GM12878 (cell line): ENCODE measurements around the gene GAS6. TPM values are rescaled to one million over a fixed set of nuclear protein-coding genes. Genes with fewer than 3 reads are reported as not detected.

Source experiments
- ATAC-seq: fragments of 200-7000 bp; cut with Tn5 transposase; 3 replicates; pipeline ENCODE4 v1.9.1; 2020; ENCODE audit warnings: mild to moderate bottlenecking, moderate library complexity
- BruUV-seq: library from RNA; stranded (reverse); fragments of 400-500 nt; replicated peaks from 2 replicates; lab custom pipeline; 2021; lab: Mats Ljungman, UMichigan
- CTCF ChIA-PET: fragments of 300-600 bp; sonication (Branson Sonifier 250); formaldehyde crosslinking; extraction: SDS; loops from one replicate; lab custom pipeline; 2021; ENCODE audit warnings: inconsistent platforms; lab: Yijun Ruan, JAX
- POLR2A ChIA-PET: fragments of 350-600 bp; formaldehyde crosslinking; extraction: SDS; loops from one replicate; lab custom pipeline; 2021; ENCODE audit warnings: inconsistent platforms; lab: Charles Lee
- RAD21 ChIA-PET: fragments of 300-600 bp; sonication (Branson Sonifier 250); formaldehyde crosslinking; loops from one replicate; lab custom pipeline; 2023; ENCODE audit warnings: antibody characterized with exemption; ENCODE audit not compliant: unreplicated experiment; lab: Charles Lee
- SMC1A ChIA-PET: fragments of 300-600 bp; sonication (Branson Sonifier 250); formaldehyde crosslinking; loops from one replicate; lab custom pipeline; 2023; ENCODE audit not compliant: unreplicated experiment, uncharacterized antibody; lab: Charles Lee
- DNase-seq: peaks from one replicate; pipeline ENCODE4 v3.0.0-alpha.2; 2011; ENCODE audit warnings: low read depth, low spot score
- FAIRE-seq: peaks from 3 replicates; lab custom pipeline; 2011; peaks lifted over from hg19 to GRCh38; lab: Jason Lieb, UNC
- H2AFZ ChIP-seq: 2 replicates; pipeline ENCODE4 v1.6.0; 2011; ENCODE audit warnings: low read depth, low read length, control low read depth; ENCODE audit not compliant: control insufficient read depth
- H3K27ac ChIP-seq: 2 replicates; pipeline ENCODE4 v1.5.1; 2011; ENCODE audit warnings: control low read depth; ENCODE audit not compliant: control insufficient read depth, insufficient read depth
- H3K27me3 ChIP-seq, 2 experiments: replicated peaks in 1 of 2; 2 replicates each; pipeline versions ENCODE4 v1.6.0 to v1.6.1; 2011; ENCODE audit warnings: low read length in 1 of 2; ENCODE audit not compliant: control insufficient read depth in 2 of 2, insufficient read depth in 2 of 2
- H3K36me3 ChIP-seq, 2 experiments: 2 replicates each; pipeline ENCODE4 v1.5.1; 2011; ENCODE audit warnings: low read length in 1 of 2; ENCODE audit not compliant: control insufficient read depth in 2 of 2, insufficient read depth in 2 of 2
- H3K4me1 ChIP-seq: 2 replicates; pipeline ENCODE4 v1.6.1; 2011; ENCODE audit warnings: mild to moderate bottlenecking, low read length, moderate library complexity, mixed read lengths; ENCODE audit not compliant: control insufficient read depth, insufficient read depth
- H3K4me2 ChIP-seq: 2 replicates; pipeline ENCODE4 v1.6.0; 2011; ENCODE audit warnings: control low read depth; ENCODE audit not compliant: control insufficient read depth, insufficient read depth
- H3K4me3 ChIP-seq: fragments of 200-600 bp; sonication (generic); 2 replicates; pipeline ENCODE4 v1.5.1; 2016
- H3K79me2 ChIP-seq: 2 replicates; pipeline ENCODE4 v1.6.0; 2011; ENCODE audit warnings: low read length; ENCODE audit not compliant: control insufficient read depth, insufficient read depth
- H3K9ac ChIP-seq: 2 replicates; pipeline ENCODE4 v1.8.0; 2011; ENCODE audit warnings: low read length, control low read depth, mixed read lengths; ENCODE audit not compliant: control insufficient read depth, insufficient read depth
- H3K9me3 ChIP-seq: replicated peaks from 3 replicates; pipeline ENCODE4 v1.5.1; 2011; ENCODE audit warnings: mild to moderate bottlenecking, low read length; ENCODE audit not compliant: control insufficient read depth, insufficient read depth
- H4K20me1 ChIP-seq: 2 replicates; pipeline ENCODE4 v1.6.0; 2011; ENCODE audit not compliant: control insufficient read depth, insufficient read depth
- GABPA ChIP-seq: IDR thresholded peaks from 2 replicates; pipeline ENCODE4 v1.6.1; 2014; ENCODE audit warnings: antibody characterized with exemption, low read depth, mild to moderate bottlenecking, inconsistent platforms
- HDAC6 ChIP-seq: fragments of 200-600 bp; sonication (generic); IDR thresholded peaks from one replicate; pipeline ENCODE4 v1.8.0; 2017; ENCODE audit warnings: antibody characterized with exemption; ENCODE audit not compliant: unreplicated experiment
- LARP7 ChIP-seq: fragments of 450-650 bp; IDR thresholded peaks from 2 replicates; pipeline ENCODE4 v1.6.1; 2017; ENCODE audit warnings: mild to moderate bottlenecking
- PAX5 ChIP-seq: IDR thresholded peaks from 2 replicates; pipeline ENCODE4 v1.6.1; 2011; ENCODE audit warnings: low read depth, low read length, borderline replicate concordance
- WGBS: methylation state at CpG from one replicate; pipeline ENCODE4 v1.1.6; 2016; ENCODE audit warnings: low lambda C conversion rate; ENCODE audit not compliant: insufficient replicate concordance, insufficient coverage; ENCODE audit errors: missing lambda C conversion rate; 5-methylcytosine and 5-hydroxymethylcytosine counted together
- in situ Hi-C: fragments of 300-500 bp; cut with MboI; formaldehyde crosslinking; loops from 9 replicates; pipeline ENCODE4 v1.14.3; 2018; ENCODE audit warnings: mixed read lengths
- intact Hi-C: fragments of 100-400 bp; cut with micrococcal nuclease; formaldehyde crosslinking; loops from one replicate; pipeline ENCODE4 v1.14.2; 2022; ENCODE audit not compliant: unreplicated experiment
- polyA plus RNA-seq, 11 experiments: library from polyadenylated mRNA; depleted of rRNA in 4 of 11; unstranded in 6 of 11; stranded (reverse) in 5 of 11; fragments of >200 nt; fragmentation: Nextera tagmentation in 4 of 11; fragmentation: Illumina TruSeq in 1 of 11; extraction: Ambion mirVana in 4 of 11; extraction: Trizol in 1 of 11; gene quantifications; 1 replicate in 1 of 11; 2 replicates in 10 of 11; pipeline versions ENCODE4 v1.2.1 to v1.2.3, GENCODE V29; 2011 to 2016; ENCODE audit warnings: inconsistent platforms in 2 of 11, missing spikeins in 2 of 11, low read depth in 1 of 11
- total RNA-seq, 4 experiments: library from RNA; depleted of rRNA in 3 of 4; stranded (reverse); fragments of >200 nt in 3 of 4; fragmentation: Illumina TruSeq in 1 of 4; extraction: Trizol in 1 of 4; gene quantifications; 2 replicates each; pipeline versions ENCODE4 v1.2.1 to v1.2.3, GENCODE V29; 2013 to 2021
- TF ChIP-seq, protein P1 (sequence below): IDR thresholded peaks from 2 replicates; pipeline ENCODE4 v1.6.1; 2012; ENCODE audit warnings: low read depth, low read length, improper control_type of control experiment
- TF ChIP-seq, protein P2 (sequence below): IDR thresholded peaks from 2 replicates; pipeline ENCODE4 v1.6.1; 2011; ENCODE audit warnings: low read depth, mild to moderate bottlenecking, low read length, moderate library complexity, borderline replicate concordance; ENCODE audit errors: extremely low read depth
- TF ChIP-seq, protein P3 (sequence below): IDR thresholded peaks from 2 replicates; pipeline ENCODE4 v1.6.1; 2012; ENCODE audit warnings: low read depth, low read length, improper control_type of control experiment
- TF ChIP-seq, protein P4 (sequence below), 3 experiments: IDR thresholded peaks in 2 of 3; conservative IDR thresholded peaks in 1 of 3; 2 replicates each; pipeline ENCODE4 v1.5.1; 2011; ENCODE audit warnings: low read depth in 3 of 3, low read length in 3 of 3, mild to moderate bottlenecking in 3 of 3, control low read depth in 2 of 3, moderate library complexity in 2 of 3, inconsistent platforms in 1 of 3, mixed read lengths in 1 of 3; ENCODE audit not compliant: control insufficient read depth in 2 of 3, insufficient read depth in 1 of 3; ENCODE audit errors: extremely low read depth in 1 of 3
- TF ChIP-seq, protein P5 (sequence below): fragments of 450-650 bp; IDR thresholded peaks from 2 replicates; pipeline ENCODE4 v1.6.1; 2017; ENCODE audit warnings: antibody characterized with exemption, mild to moderate bottlenecking, moderate library complexity

The GAS6 gene
- total and polyA plus RNA-seq, 10 of the 15 experiments (the other 5 are each of a cell fraction or from before 2014, with no cell fraction given): 0.03 to 0.59 (median 0.10) TPM; not detected in 2

DNA sequence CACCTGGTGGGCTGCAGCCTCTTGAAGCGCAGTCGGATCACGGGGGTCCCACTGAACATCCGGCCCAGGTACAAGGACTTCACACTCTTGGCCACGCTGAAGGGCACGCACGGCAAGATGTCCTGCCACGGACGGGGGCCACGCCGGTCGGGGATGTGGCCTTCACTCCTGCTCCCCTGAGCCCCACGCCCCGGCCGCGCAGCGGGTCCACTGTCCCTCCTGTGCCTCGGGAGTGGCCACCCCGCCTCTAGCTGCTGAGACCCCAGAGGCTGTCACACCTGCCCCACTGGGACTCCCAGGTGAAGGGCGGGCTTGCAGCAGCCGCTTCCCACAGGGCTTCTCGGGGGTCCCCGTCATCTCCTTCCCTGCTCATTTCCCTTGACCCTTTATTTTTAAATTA, 31.2 kb downstream of the GAS6 start:
- Histone ChIP-seq H3K9me3 (no peaks in the 10 kb centered on the region), H3K27me3 (no peaks in the 10 kb centered on the region), H3K79me2 (no peaks in the 10 kb centered on the region), H3K27ac (no peak overlapping the region), H2AFZ (no peak overlapping the region), H3K9ac (no peak overlapping the region), H3K4me2 (no peak overlapping the region), H3K4me3 (no peak overlapping the region), H4K20me1 (no peaks in the 10 kb centered on the region), H3K4me1 (no peaks in the 10 kb centered on the region), H3K36me3 (no peaks in the 10 kb centered on the region)
- ChIA-PET POLR2A (no interaction called here), RAD21 (no interaction called here), CTCF (no interaction called here), SMC1A (no interaction called here)
- intact Hi-C loops: no loop called here
- no TSS peak for BruUV-seq
- ATAC-seq: no peak
- TF ChIP-seq, protein P1, sequence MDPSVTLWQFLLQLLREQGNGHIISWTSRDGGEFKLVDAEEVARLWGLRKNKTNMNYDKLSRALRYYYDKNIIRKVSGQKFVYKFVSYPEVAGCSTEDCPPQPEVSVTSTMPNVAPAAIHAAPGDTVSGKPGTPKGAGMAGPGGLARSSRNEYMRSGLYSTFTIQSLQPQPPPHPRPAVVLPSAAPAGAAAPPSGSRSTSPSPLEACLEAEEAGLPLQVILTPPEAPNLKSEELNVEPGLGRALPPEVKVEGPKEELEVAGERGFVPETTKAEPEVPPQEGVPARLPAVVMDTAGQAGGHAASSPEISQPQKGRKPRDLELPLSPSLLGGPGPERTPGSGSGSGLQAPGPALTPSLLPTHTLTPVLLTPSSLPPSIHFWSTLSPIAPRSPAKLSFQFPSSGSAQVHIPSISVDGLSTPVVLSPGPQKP: no peak
- TF ChIP-seq, protein P2, sequence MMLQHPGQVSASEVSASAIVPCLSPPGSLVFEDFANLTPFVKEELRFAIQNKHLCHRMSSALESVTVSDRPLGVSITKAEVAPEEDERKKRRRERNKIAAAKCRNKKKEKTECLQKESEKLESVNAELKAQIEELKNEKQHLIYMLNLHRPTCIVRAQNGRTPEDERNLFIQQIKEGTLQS: no peak
- no peak for TF ChIP-seq LARP7
- TF ChIP-seq, protein P3, sequence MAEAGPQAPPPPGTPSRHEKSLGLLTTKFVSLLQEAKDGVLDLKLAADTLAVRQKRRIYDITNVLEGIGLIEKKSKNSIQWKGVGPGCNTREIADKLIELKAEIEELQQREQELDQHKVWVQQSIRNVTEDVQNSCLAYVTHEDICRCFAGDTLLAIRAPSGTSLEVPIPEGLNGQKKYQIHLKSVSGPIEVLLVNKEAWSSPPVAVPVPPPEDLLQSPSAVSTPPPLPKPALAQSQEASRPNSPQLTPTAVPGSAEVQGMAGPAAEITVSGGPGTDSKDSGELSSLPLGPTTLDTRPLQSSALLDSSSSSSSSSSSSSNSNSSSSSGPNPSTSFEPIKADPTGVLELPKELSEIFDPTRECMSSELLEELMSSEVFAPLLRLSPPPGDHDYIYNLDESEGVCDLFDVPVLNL: no peak
- TF ChIP-seq, protein P4, sequence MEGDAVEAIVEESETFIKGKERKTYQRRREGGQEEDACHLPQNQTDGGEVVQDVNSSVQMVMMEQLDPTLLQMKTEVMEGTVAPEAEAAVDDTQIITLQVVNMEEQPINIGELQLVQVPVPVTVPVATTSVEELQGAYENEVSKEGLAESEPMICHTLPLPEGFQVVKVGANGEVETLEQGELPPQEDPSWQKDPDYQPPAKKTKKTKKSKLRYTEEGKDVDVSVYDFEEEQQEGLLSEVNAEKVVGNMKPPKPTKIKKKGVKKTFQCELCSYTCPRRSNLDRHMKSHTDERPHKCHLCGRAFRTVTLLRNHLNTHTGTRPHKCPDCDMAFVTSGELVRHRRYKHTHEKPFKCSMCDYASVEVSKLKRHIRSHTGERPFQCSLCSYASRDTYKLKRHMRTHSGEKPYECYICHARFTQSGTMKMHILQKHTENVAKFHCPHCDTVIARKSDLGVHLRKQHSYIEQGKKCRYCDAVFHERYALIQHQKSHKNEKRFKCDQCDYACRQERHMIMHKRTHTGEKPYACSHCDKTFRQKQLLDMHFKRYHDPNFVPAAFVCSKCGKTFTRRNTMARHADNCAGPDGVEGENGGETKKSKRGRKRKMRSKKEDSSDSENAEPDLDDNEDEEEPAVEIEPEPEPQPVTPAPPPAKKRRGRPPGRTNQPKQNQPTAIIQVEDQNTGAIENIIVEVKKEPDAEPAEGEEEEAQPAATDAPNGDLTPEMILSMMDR (IDR thresholded peaks at IDR 0.05 in 2 of 3, conservative IDR thresholded peaks at IDR 0.05 in 1 of 3; ENCODE audit: control insufficient read depth in 2 of 3, extremely low read depth in 1 of 3, insufficient read depth in 1 of 3, low read depth in 3 of 3, low read length in 3 of 3): no peak
- TF ChIP-seq, protein P5, sequence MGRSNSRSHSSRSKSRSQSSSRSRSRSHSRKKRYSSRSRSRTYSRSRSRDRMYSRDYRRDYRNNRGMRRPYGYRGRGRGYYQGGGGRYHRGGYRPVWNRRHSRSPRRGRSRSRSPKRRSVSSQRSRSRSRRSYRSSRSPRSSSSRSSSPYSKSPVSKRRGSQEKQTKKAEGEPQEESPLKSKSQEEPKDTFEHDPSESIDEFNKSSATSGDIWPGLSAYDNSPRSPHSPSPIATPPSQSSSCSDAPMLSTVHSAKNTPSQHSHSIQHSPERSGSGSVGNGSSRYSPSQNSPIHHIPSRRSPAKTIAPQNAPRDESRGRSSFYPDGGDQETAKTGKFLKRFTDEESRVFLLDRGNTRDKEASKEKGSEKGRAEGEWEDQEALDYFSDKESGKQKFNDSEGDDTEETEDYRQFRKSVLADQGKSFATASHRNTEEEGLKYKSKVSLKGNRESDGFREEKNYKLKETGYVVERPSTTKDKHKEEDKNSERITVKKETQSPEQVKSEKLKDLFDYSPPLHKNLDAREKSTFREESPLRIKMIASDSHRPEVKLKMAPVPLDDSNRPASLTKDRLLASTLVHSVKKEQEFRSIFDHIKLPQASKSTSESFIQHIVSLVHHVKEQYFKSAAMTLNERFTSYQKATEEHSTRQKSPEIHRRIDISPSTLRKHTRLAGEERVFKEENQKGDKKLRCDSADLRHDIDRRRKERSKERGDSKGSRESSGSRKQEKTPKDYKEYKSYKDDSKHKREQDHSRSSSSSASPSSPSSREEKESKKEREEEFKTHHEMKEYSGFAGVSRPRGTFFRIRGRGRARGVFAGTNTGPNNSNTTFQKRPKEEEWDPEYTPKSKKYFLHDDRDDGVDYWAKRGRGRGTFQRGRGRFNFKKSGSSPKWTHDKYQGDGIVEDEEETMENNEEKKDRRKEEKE: no peak
- TF ChIP-seq PAX5: no peak
- TF ChIP-seq HDAC6: no peak
- TF ChIP-seq GABPA: no peak
- 91% methylated on average over 21 of the region's 23 CpGs for WGBS
- in situ Hi-C loops: loop anchor here (10.0 kb wide), 1 partner anchor 62 kb away; no protein-coding TSS in a partner anchor
- no peak for DNase-seq
- no peak for FAIRE-seq
